Measurements from ENCODE around the gene ARMH3.

The ARMH3 gene

GRCh38 chr10:101818872-101819633 lies 236.9 kb downstream of the ARMH3 start:
- TF ChIP-seq EZH2phosphoT487 (IDR thresholded peaks at IDR 0.05; ENCODE audit: borderline replicate concordance, low read length) (no peak), CTCF (IDR thresholded peaks at IDR 0.05; ENCODE audit: low read depth, low read length, poor library complexity, severe bottlenecking) (no peak)
- no peaks in the 10 kb centered on the region for H3K9me2 ChIP-seq (replicated peaks; ENCODE audit: control insufficient read depth, low read length)
- H3K4me1 ChIP-seq (ENCODE audit: control insufficient read depth, low read length) = peaks cover 27% of the 10 kb centered on the region
- peaks cover 56% of the 10 kb centered on the region for H3K79me2 ChIP-seq (ENCODE audit: control insufficient read depth, low read length)
- H3K4me3 ChIP-seq (ENCODE audit: low read length) = peak overlapping the region; percentile 94
- H3F3A ChIP-seq (ENCODE audit: control insufficient read depth, insufficient read depth) = peaks cover 2% of the 10 kb centered on the region; the same call in 1 of the 2 replicates
- no peaks in the 10 kb centered on the region for H3K27me3 ChIP-seq (ENCODE audit: control insufficient read depth, low read length)
- H4K20me1 ChIP-seq (ENCODE audit: control insufficient read depth, insufficient read depth, low read depth, low read length) = peaks cover 14% of the 10 kb centered on the region
- H3K27ac ChIP-seq (ENCODE audit: low read depth, low read length) = peak overlapping the region; percentile 68; the same call in 1 of the 2 replicates
- H3K36me3 ChIP-seq (ENCODE audit: control insufficient read depth, low read length) = peaks cover 12% of the 10 kb centered on the region
- no peaks in the 10 kb centered on the region for H3K9me3 ChIP-seq (ENCODE audit: control insufficient read depth, insufficient read depth, low read length)
- peak overlapping the region; percentile 95 for H3K4me2 ChIP-seq (ENCODE audit: low read length)

- H3K9me3 ChIP-seq (ENCODE audit: control insufficient read depth, insufficient read depth, low read length) = no peaks in the 10 kb centered on the region
Measured at GRCh38 chr10:101818119-101818871, 237.7 kb downstream of the ARMH3 start, which contains the start of gene OGA. TSS of gene OGA (minus strand) at chr10:101818444. CDS start at chr10:101818022, 422 bp downstream.

More at GRCh38 chr10:101818119-101818871, 237.7 kb downstream of the ARMH3 start, which contains the start of gene OGA:
- H3K4me2 ChIP-seq (ENCODE audit: low read length) = peak within 1 kb of the TSS; percentile 95
- peaks cover 64% of the 10 kb centered on the region for H3K79me2 ChIP-seq (ENCODE audit: control insufficient read depth, low read length)
- H3K27ac ChIP-seq (ENCODE audit: low read depth, low read length) = peak within 1 kb of the TSS; percentile 68
- no peaks in the 10 kb centered on the region for H3K27me3 ChIP-seq (ENCODE audit: control insufficient read depth, low read length)
- peak within 1 kb of the TSS; percentile 94 for H3K4me3 ChIP-seq (ENCODE audit: low read length)
- H4K20me1 ChIP-seq (ENCODE audit: control insufficient read depth, insufficient read depth, low read depth, low read length) = peaks cover 22% of the 10 kb centered on the region
- TF ChIP-seq CTCF (IDR thresholded peaks at IDR 0.05; ENCODE audit: low read depth, low read length, poor library complexity, severe bottlenecking) (no peak), EZH2phosphoT487 (IDR thresholded peaks at IDR 0.05; ENCODE audit: borderline replicate concordance, low read length) (no peak)
- H3K9me2 ChIP-seq (replicated peaks; ENCODE audit: control insufficient read depth, low read length) = no peaks in the 10 kb centered on the region
- peaks cover 2% of the 10 kb centered on the region; the same call in 1 of the 2 replicates for H3F3A ChIP-seq (ENCODE audit: control insufficient read depth, insufficient read depth)
- peaks cover 35% of the 10 kb centered on the region for H3K4me1 ChIP-seq (ENCODE audit: control insufficient read depth, low read length)
- H3K36me3 ChIP-seq (ENCODE audit: control insufficient read depth, low read length) = peaks cover 20% of the 10 kb centered on the region

Measured in DOHH2 (cell line).